Raji (cell line): ENCODE results near the gene FRMD6.

Source experiments
- POLR2A ChIP-seq: IDR thresholded peaks from 2 replicates; pipeline ENCODE4 v1.6.1; 2011; ENCODE audit warnings: low read depth, low read length, control low read depth; ENCODE audit not compliant: insufficient read depth

Gene FRMD6

DNA sequence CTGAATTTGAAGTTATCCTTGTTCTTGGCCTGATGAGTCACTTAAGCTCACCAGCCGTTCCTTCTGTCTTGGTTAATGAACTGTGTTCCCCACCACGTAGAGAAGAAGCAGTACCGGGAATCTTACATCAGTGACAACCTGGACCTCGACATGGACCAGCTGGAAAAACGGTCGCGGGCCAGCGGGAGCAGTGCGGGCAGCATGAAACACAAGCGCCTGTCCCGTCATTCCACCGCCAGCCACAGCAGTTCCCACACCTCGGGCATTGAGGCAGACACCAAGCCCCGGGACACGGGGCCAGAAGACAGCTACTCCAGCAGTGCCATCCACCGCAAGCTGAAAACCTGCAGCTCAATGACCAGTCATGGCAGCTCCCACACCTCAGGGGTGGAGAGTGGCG is 68.2 kb downstream of the FRMD6 start:
- TF ChIP-seq POLR2A = no peak

DNA sequence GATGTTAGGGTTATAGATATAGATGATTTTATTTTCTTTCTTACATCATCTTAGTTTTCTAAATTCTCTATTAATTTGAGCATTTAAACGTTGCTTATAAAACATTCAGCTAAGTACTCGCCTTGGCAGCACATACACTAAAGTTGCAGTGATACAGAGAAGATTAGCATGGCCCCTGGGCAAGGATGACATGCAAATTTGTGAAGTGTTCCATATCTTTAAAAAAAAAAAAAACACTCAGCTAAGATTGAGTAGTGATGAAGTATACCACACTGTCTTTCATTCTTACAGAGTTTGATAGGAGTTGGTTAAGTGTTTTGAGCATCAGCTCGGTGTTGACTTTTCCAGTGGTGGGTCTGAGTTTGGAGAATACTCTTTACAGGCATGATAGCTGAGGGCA is 72.3 kb downstream of the FRMD6 start:
- TF ChIP-seq POLR2A = no peak

DNA sequence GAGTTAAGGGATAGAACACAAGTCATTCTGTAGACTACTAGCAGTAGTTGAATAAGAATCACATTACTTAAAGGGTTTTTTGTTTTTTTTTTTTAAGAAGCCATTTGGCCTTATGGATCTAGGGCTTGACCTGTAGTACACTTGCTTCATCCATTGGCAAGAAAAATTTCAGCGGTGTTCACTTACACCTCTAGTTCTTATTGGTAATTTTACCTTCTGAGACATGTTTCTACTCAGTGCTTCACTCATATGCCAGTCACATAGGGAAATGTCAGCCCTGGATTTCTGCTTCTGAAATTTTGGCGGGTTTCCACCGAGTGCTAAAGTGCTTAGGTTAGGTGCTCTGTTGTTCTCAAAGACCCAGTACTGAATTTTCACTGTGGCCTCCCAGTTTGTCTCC is 72.9 kb downstream of the FRMD6 start:
- no peak for TF ChIP-seq POLR2A

DNA sequence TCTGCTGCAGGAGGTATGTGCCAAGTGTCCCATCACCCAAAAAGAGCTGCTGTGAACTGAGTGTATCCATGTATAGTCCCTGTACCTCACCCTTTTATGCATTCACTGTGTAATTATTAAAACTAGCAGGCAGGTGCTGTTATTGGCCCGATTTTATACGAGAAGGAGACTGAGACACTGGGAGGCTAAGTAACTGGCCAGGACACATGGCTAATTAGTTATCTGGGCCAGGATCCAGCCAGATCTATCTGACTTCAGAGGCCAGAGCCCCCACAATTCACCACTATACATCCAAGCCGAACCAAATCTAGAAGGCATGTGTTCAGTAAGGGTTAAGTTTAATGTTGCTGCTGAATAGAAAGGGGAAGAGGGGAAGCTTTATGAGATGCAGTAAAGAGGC is 73.4 kb downstream of the FRMD6 start:
- TF ChIP-seq POLR2A = no peak

DNA sequence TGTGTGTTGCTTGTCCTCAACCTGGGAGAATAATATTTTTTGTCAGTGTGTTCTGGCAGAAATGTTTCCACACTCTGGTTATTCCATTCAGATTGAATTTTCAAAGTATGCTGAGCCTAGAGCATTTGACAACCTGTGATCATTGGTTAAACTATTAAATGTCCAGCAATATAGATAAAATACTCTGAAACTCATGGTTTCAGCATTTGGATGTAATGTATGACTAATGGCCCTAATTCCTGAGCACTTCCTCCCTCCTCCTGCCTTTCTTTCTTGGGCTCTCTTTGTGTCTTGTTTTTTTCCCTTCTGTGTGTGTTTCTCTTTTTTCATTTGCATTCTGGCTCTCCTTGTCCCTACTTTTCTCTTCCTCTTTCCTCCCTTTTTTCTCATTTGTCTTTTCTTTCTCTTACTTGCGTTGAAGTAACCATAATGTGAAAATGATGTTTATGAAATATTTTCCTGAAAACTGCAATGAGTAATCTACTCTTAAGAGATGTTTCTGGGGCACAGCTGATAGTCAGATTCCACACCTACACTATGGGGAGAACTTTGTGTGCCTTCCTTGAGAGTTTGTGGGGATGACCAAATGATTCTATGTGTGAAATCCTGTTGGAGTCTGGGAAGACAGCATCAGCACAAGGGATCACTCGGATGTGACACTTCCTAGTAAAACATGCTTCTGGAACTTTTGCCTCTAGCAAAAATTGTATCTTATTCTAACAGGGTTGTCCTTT is 74.6 kb downstream of the FRMD6 start:
- TF ChIP-seq POLR2A = no peak

DNA sequence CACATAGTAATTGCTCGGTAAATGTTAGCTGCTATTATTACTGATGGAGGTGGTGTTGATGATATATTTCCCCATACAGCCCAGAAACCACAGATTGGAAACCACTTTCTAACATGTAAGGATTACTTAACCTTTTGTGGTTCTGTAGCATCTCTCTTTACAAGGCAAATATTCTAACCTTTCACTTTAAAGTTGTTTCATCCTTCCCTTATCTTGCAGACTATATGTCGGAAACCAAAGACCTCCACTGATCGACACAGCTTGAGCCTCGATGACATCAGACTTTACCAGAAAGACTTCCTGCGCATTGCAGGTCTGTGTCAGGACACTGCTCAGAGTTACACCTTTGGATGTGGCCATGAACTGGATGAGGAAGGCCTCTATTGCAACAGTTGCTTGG is 75.8 kb downstream of the FRMD6 start:
- no peak for TF ChIP-seq POLR2A

DNA sequence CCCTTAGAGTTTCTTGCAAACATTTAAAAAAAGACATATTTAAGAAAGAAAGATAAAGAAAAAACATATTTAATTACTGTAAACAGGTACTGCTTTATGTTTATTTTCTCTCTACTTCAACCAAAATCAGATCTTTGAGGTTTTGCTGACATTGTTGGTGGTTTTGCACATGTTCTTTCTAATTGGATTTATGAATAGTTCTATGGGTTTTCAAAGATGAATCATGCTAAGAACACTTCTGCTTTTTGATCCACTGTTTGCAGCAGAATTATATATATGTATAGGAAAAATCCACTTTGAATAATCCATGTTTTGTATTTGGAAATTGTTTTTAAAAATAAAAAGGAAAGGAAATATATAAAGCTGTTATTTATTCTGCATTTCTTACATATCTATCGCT is 78.4 kb downstream of the FRMD6 start:
- TF ChIP-seq POLR2A = no peak

DNA sequence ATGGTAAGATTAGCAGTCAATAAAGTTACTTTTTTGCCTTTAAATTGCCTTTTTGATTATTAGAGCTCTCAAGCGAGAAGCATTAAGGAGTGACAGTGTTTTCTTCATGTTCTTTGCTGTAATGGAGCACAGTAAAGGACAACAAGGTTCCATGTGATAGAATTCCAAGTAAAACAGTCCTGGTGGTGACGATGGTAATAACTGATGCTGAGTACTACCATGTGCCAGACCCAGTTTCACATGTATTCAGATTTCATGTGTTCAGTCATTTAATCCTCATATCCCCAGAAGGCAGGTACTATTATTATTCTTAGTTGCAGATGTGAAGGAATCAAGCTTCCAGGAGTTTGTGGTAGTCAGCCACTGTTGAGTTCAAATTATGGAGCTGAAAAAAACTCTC is 79.0 kb downstream of the FRMD6 start:
- TF ChIP-seq POLR2A = no peak

DNA sequence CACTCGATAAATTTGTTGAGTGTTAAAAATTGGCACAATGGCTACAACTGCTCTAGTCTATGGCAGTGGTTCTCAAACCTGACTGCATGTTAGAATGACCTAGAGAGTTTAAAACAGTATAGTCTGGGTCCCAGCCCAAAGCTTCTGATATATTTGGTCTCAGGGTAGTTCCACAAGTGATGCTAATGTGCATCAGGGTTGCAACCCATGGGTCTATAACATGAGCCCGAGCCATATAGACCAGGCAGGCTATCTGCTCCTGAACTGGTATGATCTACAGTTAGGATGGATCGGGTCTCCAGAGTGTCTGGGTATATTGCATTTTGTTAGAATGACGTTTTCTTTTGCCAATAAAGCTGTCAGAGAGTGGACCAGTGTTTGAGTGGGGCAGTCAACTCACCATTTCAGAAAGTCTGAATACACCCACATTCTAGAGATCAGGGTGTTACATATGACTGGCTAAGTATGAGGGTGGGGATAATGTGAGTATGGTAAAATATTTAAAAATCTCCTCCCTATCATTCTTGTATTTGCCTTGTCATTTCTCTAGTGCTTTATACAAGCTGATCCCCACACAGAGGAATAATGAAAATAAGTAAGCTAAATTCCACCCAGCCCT is 80.9 kb downstream of the FRMD6 start:
- TF ChIP-seq POLR2A = no peak

DNA sequence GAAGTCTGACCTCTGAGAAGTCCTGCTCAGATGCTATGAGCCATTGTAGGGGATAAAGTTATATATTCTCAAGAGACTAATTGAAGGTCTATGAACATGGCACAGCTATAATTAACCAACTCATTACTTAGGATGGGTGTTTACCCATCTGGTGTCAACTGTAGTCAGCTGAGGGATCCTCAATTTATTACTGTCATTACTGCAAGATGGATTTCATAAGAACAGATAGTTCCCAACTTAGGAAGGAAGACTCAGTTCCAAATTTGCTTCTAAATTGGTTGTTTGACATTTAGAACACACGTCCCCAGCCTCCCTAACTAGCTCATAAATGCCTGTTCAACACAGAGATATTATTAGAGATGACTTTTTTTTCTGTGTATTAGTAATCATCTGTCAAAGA is 81.4 kb downstream of the FRMD6 start:
- TF ChIP-seq POLR2A = no peak

DNA sequence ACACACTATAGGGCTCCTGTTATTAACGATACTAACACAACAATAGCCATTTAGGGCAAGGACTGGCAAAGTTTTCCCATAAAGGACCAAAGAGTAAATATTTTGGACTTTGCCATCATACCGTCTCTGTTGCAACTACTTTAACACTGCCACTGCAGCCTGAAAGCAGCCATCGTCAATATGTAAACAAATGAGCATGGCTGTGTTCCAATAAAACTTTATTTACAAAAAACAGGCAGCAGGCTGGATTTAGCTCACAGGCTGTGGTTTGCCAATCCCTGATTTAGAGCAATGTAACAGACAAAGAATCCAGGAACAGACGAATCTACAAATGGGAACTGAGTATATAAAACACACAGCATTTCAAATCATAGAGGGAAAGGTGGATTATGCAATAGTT is 84.1 kb downstream of the FRMD6 start:
- no peak for TF ChIP-seq POLR2A

DNA sequence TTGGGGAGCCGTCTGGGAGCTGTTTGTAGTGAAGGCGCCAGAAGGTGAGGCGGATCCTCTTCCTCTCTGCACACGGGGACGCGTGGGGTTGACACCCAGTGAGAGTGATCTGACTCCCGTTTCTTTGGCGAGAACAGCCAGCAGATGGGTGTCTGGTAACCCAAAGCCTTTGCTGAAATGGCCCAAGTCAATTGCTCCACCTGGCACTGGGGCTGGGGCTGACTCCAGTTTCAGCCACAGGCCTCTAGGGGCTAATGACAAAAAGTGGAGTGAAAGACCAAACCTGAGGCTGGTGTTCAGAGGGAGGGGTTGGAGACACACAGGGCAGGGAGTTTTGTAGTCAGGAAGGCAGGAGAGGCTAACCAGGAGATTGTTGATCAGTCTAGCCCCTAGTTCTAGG is 87.0 kb downstream of the FRMD6 start:
- no peak for TF ChIP-seq POLR2A

DNA sequence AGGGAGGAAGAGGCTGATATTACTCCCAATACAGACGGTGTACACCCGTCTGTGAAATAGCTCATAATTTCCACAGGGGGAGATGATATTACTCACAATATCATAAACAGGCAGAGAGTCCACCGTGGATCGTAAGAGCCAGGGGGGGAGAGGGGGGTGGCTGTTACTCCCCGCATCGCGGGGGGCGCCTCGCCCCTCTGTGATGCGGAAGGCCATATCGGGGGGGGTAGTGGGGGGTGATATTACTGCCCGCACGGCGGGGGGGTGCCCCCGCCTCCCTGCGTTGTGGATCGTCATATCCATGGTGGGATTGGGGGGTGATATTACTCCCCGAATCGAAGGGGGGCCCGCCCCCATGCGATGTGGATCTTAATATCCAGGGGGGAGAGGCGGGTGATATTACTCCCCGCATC is 91.9 kb downstream of the FRMD6 start:
- no peak for TF ChIP-seq POLR2A

DNA sequence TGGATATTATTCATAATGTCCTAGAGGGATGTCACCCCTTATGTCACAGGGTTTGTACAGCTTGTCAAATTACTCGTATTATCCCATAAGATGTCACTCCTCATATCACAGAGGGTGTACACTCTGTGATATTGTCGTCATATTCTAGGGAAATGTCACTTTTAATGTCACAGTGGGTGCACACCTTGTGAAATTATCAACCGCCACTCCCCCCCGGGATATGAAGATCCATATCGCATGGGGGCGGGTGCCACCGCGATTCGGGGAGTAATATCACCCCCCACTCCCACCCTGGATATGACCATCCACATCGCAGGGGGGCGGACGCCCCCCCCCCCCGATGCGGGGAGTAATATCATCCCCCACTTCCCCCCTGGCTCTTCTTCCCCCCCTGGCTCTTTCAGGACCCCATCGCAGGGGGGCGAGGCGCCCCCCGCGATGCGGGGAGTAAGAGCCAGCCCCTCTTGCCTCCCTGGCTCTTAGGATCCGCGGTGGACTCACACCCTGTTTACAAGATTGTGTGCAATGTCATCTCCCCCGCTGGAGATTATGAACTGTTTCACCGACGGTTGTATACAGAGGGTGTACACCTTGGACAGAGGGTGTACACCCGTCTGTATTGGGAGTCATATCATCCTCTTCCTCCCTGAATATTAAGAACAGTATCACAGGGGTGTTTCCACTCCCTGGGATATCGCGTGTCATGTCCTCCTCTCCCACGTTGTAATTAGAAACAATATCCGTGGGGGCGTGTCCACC is 92.8 kb downstream of the FRMD6 start:
- no peak for TF ChIP-seq POLR2A

DNA sequence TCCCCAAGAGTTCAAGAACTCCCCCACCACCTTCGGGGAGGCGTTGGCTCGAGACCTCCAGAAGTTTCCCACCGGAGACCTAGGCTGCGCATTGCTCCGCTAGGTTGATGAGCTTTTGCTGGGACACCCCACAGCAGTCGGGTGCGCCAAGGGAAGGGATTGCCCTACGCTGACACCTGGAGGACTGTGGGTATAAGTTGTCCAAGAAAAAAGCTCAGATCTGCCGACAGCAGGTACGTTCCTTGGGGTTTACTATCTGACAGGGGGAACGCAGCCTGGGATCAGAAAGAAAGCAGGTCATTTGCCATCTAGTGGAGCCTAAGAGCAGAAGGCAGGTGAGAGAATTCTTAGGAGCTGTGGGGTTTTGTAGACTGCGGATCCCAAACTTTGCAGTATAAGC is 98.8 kb downstream of the FRMD6 start:
- no peak for TF ChIP-seq POLR2A

DNA sequence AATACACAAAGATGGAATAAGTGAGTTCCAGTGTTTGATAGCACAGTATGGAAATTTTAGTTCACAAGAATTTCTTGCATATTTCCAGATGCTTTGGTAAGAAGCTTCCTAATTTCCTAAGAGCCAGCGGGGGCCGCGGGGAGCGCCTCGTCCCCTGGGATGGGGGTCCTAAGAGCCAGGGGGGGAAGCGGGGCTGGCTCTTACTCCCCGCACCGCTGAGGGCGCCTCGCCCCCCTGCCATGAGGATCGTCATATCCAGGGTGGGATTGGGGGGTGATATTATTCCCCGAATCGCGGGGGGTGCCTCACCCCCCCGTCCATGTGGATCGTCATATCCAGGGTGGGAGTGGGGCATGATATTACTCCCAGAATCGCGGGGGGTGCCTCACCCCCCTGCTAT is 108.2 kb downstream of the FRMD6 start:
- no peak for TF ChIP-seq POLR2A

DNA sequence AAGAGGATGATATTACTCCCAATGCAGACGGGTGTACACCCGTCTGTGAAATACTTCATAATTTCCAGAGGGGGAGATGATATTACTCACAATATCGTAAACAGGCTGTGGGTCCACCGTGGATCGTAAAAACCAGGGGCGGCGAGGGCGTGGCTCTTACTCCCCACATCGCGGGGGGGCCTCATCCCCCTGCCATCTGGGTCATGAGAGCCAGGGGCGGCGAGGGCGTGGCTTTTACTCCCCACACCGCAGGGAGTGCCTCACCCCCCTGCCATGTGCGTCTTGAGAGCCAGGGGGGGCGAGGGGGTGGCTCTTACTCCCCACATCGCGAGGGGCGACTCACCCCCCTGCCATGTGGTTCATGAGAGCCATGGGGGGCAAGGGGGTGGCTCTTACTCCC is 122.5 kb downstream of the FRMD6 start:
- TF ChIP-seq POLR2A = no peak
